SKM-1 treated with dmso at 0.1 percent for 144 hours (cell line): ENCODE measurements around the gene ADCK2.
"Not testable (repeated sequence)": the region's sequence is repeated elsewhere in the genome, so short reads cannot be mapped to it uniquely, and the experiment has no call there.

ENCODE experiments used
- DNase-seq: peaks from one replicate; lab custom pipeline; 2025; ENCODE audit not compliant: unreplicated experiment; lab: John Stamatoyannopoulos, UW

Gene ADCK2

GRCh38 chr7:140646931-140647647, 25.7 kb upstream of the ADCK2 start:
- no peak for DNase-seq

- no peak for DNase-seq
These were observed 23.1 kb upstream of the ADCK2 start for GRCh38 chr7:140649556-140650205.

- DNase-seq, result no peak
These were observed 22.4 kb upstream of the ADCK2 start for GRCh38 chr7:140650367-140650766.

- no peak for DNase-seq
These were observed 19.2 kb upstream of the ADCK2 start for GRCh38 chr7:140653319-140654108.

GRCh38 chr7:140654109-140654387, 18.7 kb upstream of the ADCK2 start:
- DNase-seq, result no peak

GRCh38 chr7:140654661-140655060, 18.1 kb upstream of the ADCK2 start:
- DNase-seq, result no peak

- no peak for DNase-seq
These were observed 17.0 kb upstream of the ADCK2 start for GRCh38 chr7:140655511-140656408.

GRCh38 chr7:140656548-140657515, 15.9 kb upstream of the ADCK2 start:
- peak; percentile 93 for DNase-seq

- no peak for DNase-seq
These were observed 14.9 kb upstream of the ADCK2 start for GRCh38 chr7:140657891-140658290.

GRCh38 chr7:140659856-140660255, 12.9 kb upstream of the ADCK2 start:
- no peak for DNase-seq

- DNase-seq, result no peak
These were observed 11.6 kb upstream of the ADCK2 start for GRCh38 chr7:140661124-140661523.

GRCh38 chr7:140662938-140663337, 9.8 kb upstream of the ADCK2 start:
- not testable (repeated sequence) for DNase-seq

- no peak for DNase-seq
These were observed 5.3 kb upstream of the ADCK2 start for GRCh38 chr7:140667476-140667875.

- no peak for DNase-seq
These were observed 4.1 kb upstream of the ADCK2 start for GRCh38 chr7:140668641-140669040.

- no peak for DNase-seq
These were observed 3.4 kb upstream of the ADCK2 start for GRCh38 chr7:140669352-140669751.

GRCh38 chr7:140669862-140670261, 2.9 kb upstream of the ADCK2 start:
- DNase-seq, result not testable (repeated sequence)

- no peak for DNase-seq
These were observed 2.3 kb upstream of the ADCK2 start for GRCh38 chr7:140670343-140670935.

- DNase-seq, result no peak
These were observed 779 bp upstream of the ADCK2 start for GRCh38 chr7:140671966-140672365.

GRCh38 chr7:140673063-140673773, 473 bp downstream of the ADCK2 start:
- DNase-seq, result peak; percentile 28
